GM18519 (cell line): Measurements from ENCODE around the gene STKLD1.
"Not testable (repeated sequence)": the region's sequence is repeated elsewhere in the genome, so short reads cannot be mapped to it uniquely, and the experiment has no call there.

Experiments used
- ATAC-seq: cut with Tn5 transposase; IDR thresholded peaks from one replicate; pipeline ENCODE4 v1.9.1; 2021; ENCODE audit warnings: mild to moderate bottlenecking, moderate library complexity; ENCODE audit not compliant: unreplicated experiment, low FRiP score

Gene STKLD1

DNA sequence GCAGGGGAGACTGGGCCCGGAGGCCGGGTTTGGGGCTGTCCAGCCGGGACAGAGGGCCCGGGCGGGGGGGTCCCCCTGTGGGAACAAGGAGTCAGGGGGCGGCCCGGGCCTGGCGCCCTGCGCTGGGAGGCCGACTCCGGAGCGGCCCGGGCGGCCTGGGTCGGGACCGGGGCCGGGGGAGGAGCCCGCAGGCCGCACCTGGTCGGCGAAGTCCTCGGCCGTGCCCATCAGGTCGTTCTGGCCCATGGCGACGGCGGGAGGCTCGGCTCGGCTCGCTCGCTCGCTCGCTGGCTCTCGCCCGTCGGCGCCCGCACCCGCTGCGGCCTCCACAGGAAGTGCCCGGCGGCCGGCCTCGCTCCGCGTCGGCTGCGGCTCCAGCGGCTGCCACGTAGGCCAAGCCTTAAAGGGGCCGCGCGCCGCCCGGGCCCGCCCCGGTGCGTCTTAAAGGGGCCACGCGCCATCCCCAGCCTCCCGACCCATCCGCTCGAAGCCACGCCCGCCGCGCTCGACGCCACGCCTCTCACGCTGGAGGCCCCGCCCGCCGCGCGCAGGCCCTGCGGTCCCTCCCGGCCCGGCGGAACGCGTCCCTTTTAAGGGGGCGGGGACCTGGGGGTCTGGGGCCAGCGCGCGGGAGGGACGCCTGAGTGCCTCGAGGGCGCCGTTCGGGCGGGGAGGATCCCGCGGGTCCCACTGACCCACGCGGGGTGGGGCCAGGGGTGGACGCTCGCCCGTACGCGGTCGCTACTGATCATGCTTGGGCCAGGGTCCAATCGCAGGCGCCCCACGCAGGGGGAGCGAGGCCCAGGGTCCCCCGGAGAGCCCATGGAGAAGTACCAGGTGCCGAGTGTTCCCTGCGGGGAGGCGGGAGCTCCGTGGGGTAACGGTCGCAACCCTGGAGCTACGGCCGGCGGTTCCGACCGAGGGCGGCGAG is at the start of gene STKLD1, which contains the start of gene SURF4:
Gene STKLD1 (plus strand): TSS at position 643 of the 931 bp plus-strand sequence. CDS start 108 bp downstream, at position 751.
Gene SURF4 (minus strand): TSS at position 337 of the 931 bp plus-strand sequence. CDS start 91 bp downstream, at position 246.
- ATAC-seq, result peak; percentile 74

DNA sequence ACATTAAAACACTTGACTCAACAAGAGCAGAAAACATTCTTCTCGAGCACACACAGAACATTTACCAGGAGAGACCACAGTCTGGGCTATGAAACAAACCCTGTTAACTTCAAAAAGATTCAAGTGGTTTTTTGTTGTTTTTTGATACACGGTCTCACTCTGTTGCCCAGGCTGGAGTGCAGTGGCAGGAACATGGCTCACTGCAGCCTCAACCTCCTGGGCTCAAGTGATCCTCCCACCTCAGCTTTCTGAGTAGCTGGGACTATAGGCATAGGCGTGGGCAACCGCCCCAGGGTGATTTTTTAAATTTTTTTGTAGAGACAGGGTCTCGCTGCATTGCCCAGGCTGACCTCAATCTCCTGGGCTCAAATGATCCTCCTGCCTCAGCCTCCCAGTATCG is 49.1 kb upstream of the STKLD1 start:
- not testable (repeated sequence) for ATAC-seq

DNA sequence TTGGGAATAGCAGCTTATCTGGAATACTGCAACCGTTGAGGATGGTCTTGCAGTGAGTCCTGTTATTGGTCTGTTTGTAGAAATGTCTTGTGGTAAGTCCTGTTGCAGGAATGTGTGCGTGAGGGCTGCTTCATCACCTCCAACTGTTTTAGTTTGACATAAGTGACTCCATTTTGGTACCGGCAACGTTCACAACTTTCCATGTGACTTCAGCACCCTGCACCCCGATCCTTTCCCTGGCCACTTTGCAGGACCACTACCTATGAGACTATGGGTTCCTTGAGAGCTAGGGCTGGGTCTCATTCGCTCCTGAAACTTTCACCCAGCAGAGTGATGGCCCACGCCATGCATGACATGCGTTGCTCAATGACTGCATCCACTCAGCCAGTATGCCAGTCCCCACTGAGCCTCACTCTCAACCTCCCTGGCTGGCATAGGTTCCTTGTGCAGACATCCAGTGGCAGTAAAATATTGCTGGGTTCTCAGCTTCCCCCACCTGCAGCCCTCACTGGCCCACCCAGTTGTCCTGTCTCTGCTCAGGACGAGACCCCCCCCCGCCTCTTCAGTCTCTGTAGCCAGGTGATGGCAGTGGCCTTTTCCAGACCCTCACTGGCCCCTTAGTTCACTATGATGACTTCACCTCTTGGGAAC is 48.2 kb upstream of the STKLD1 start:
- ATAC-seq, result no peak

DNA sequence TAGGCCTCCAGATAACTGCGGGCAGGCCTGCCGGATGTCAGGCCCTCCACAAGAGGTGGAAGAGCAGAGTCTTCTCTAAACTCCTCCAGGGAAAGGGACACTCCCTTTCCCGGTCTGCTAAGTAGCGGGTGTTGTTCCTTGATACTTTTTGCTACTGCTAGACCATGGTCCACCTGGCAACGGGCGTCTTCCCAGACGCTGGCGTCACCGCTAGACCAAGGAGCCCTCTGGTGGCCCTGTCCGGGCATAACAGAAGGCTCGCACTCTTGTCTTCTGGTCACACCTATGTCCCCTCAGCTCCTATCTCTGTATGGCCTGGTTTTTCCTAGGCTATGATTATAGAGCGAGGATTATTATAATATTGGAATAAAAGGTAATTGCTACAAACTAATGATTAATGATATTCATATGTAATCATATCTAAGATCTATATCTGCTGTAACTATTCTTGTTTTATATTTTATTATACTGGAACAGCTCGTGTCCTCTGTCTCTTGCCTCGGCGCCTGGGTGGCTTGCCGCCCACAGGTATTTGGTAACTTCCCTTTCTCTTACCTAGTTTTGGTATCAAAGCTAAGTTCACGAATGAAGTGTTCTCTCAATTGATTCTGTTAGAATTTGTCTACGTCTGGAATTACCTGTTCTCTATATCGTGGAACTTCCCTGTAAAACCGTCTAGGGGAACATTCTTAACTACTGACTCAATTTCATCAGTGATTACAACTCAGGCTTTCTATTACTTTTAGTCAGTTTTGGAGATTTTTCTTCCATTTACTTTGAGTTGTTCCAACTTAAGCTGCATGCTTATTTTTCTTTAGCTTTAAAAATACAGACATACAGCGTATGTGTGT is 46.6 kb upstream of the STKLD1 start:
- ATAC-seq, result not testable (repeated sequence)

DNA sequence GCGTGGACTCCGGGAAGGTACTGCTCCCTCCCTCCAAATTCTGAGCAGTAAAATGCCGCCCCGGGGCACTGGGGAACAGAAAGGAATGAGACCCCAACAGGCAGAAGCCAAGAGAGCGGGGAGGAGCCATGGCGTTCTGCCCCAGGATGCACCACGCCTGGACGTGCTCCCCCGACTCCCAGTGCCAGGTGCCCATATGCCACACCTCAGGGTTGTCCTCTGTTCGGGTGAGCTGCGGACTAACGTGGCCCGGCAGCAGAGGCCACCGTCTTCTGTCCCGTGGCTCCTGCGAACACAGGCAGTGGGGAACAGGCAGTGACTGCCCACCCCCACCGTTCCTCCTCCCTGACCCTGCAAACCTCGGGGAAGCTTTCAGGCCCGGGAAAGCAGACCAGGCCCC is 44.9 kb upstream of the STKLD1 start:
- ATAC-seq, result no peak

DNA sequence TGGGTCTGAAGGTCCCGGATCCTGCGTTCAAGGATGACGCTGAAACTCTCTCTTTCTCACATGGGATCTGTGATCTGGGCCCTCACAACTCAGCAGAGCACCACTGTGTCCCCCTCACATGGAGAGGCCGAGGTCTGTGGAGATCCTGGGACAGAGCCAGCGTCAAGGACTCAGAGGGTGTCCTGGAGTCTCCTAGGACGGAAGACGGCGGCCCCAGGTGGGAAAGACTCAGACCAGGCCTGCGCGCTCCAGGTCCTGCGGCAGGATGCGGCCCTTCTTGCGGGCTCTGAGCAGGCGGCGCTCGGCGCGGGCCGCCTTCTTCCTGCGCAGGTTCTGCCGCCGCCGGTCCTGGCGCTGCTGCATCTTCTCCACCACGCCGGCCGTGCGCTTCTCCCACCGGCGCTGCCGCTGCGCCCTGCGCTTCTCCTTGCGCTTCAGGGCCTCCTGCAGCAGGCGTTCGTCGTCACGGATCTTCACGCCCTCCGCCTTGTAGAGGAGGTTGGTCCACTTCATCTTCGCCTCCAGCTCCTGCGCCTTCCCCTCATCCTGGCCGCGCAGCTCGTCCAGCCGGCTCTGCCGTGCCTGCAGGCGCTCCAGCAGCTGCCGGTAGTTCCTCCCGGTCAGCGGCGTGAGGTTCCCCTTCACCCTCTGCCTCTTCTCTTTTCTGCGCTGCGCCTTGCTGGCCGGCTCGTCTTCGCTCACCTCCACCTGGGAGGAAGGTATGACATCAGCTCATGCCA is 44.4 kb upstream of the STKLD1 start:
- no peak for ATAC-seq

DNA sequence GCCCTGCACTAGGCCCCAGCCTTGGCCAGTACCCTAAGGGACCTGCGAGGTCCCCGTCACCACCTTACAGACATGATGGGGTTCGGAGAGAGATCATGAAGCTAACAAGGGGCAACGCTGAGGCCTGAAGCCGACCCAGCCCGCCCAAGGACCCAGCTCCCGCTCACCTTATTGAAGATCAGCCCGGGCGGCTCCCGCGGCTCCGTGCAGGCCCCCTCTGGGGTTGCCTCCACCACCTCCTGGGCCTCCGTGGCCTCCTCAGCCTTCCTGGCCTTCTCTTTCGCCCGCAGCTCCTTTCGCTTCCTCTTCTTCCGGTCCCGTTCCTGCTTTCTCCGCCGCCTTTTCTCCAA is 43.8 kb upstream of the STKLD1 start:
- ATAC-seq, result no peak

DNA sequence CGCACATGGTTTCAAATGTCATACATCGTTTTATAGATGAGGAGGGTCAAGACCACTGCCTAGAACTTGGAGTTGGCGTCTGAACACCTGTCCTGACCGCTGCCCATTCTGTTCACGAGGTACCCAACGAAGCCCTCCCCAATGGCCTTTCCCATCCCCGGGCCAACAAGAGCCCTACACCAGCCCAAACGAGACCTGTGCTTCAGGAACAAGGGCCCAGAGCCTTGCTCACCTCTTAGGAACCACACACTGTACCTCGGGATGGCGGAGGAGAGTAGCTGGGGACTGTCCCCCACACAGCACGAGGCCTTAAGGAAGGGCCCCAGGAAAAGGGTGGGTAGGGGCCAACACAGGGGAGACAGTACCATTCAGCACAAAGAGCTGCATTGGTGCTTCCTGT is 43.2 kb upstream of the STKLD1 start:
- no peak for ATAC-seq

DNA sequence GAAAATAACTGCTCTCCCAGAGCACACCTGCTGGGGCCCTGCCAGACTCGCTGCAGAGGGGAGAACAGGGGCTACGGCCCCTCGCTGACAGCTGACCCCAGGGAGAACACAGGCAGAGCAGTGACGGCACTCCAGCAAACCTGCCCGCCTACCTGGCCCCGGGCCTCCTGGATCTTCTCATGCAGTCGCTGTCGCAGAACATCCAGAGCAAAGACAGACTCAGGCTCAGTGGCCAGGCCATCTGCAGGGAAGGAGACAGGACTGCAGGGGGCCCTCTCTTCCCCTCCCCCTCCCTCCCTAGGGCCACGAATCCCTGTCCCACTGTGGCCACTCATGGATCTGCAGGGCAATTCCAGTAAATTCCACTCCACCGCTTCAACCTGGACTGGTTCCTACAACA is 42.6 kb upstream of the STKLD1 start:
- ATAC-seq, result no peak

DNA sequence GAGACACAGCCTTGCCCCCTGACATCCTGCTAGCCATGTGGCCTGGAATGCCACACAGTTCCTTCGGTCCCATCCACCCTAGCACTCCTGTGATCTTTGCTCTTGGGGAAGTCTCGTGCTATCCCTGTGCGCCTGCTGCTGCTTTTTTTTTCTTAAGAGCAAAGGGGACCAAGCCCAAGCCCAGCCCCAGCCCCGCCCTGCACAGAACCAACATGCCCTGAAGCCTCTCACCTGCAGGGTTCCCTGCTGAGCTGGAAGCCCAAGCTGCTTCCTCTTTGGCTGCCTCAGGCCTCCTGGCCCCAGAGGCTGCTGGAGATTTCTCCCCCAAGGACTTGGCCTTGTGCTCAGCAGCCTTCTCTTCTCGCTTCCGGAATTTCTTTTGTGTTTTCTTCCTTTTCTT is 42.0 kb upstream of the STKLD1 start:
- no peak for ATAC-seq

DNA sequence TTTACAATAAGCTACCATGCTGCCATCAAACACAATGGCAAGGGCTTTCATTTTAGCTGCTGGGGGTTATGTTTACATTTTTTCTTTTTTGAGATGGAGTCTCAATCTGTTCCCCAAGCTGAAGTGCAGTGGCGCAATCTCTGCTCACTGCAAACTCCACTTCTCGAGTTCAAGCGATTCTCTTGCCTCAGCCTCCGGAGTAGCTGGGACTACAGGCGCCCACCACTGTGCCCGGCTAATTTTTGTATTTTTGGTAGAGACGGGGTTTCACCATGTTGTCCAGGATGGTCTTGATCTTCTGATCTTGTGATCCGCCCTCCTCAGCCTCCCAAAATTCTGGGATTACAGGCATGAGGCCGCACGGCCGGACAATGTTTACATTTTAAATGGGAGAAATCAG is 41.3 kb upstream of the STKLD1 start:
- not testable (repeated sequence) for ATAC-seq

DNA sequence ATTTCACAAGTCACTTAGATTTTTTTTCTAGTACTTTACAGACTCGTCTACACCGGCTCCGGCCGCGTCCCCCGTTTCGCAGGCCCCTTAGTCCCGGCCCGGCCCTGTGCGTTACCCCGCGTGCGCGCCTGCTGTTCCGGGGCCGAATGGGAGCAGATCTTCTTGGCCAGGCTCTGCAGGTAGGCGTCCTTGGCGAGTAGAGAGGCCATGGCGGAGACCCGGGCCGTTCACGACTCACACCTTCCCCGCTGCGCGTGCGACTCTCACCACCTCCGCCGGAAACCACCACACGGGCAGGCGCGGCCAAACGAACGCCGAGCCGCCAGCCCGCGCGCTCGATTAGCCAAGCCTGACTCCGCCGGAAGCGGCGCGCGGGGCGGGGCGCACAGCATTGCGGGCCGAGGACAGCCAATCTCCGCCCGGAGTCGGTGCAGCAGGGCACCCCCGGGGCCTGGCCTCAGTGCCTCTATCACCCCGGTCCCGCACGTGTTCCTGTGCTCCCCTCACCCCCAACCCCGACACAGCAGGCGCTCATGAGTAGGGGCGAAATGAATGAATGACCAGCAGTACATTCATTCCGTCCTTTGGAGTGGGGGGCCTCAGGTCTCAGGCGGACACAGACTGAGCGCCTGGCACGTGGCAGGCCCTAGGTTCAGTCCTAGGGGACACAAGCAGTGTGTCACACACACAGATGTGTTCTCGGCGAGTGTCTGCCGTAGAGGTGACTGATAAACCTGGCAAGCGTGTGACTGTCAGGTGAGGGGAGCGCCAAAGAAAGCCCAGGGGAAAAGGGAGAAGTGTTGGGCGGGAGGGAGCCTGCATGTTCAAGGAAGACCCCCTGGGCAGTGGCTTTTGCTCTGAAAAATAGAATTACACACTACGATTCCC is 40.0 kb upstream of the STKLD1 start, which contains the start of gene SURF6:
Gene SURF6 (minus strand): TSS at position 265 of the 888 bp plus-strand sequence. CDS start 56 bp downstream, at position 209.
- ATAC-seq, result peak; percentile 70

DNA sequence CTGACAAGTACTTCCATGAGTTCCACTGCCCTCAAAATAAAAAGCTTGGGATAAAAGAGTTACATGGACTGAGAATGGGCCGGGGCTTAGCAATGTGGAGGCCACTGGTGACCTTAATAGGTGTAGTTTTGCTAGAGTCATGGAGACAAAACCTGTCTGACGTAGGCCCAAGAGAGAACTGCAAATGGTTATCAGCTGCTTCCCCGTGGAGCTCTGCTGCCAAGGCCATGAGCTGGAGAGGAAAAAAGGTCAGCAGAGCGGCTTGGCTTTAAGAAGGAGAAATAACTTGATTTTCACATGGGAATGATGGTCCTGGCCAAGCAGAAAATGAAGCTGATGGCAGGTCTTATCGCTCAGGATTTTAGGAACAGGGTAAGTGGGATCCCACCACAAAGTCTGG is 36.5 kb upstream of the STKLD1 start:
- no peak for ATAC-seq

DNA sequence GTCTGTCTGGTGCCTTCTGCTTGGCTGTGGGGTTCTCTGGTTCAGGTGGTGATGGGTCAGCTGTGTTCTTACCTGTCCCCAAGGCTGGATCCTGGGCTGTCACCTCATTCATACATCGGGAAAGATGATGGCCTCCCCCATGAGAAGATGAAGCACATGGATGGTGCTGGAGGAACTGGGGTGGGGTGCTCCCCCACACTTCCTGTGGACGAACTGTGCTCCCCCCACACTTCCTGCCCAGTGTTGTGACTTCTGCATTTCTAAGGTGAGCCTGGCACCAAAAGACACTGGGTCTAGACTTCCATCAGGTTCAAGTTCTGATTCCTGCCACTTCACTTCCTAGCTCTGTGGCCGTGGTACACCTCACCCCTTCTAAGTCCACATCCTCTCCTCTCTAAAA is 35.9 kb upstream of the STKLD1 start:
- ATAC-seq, result no peak

DNA sequence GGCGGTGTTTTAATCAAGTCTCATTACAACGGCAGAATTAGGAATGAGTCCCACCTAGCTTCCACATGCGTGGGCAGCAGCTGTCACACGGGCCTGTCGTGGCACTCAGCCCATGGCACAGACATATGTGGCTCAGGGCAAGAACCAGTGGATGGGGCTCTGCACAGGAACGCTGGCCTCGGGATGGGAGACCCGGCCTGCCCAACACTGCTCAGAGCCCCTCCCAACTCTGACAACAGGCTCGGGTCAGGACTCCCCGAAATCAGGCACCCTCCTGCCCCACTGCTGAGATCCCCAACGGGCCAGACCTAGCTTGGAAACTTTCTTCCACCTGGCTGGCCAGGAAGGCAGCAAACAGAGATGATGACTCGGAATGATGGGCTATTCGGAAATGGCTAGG is 35.2 kb upstream of the STKLD1 start:
- no peak for ATAC-seq

DNA sequence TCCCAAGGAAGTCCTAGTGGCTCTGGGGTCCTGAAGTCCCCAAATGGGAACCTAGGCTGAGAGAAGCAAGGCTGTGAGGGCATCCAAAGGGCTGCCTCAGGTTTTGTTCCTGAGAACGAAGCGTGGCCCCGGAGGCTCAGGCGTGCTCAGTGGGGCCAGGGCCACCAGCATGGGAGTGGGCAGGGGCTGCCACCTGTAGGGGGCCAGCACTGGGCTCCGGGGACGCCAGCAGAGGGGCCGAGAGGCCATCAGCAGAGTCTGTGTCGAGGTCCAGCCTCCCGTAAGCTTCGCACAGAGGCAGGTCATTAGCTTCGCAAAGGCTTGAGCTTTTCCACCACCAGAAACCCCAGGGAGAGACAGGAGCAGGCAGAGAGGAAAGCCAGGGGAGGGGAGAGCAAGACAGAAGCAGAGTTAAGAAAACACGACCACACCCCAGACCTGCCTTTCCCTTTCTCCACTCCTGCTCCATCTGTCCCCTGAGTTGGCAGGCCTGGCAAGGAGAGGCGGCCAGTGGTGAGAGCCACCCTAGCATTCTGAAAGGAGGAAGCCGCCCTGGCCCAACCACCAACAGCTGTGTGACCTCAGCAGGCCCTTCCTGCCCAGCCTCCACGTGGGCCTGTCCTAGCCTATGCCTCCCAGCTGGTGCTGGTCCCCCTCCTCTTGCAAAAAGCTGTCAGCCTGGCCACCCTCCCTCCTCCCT is 34.6 kb upstream of the STKLD1 start:
- no peak for ATAC-seq

DNA sequence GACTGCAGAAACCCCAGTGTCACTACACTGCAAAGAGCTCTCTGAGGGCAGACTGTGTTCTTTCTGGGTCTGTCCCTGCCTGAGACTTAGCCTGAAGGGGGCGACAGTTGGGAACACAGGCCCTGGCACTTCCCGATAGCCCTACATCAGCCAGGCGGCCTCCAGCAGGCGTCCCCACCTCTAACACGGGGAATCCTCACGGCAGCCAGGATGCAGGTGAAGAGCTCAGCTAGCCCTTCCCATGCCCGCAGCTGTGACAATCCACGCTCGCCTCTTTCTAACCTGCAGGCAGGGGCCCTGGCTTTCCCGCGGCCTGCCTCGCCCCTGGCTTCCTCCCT is 34.1 kb upstream of the STKLD1 start:
- no peak for ATAC-seq

DNA sequence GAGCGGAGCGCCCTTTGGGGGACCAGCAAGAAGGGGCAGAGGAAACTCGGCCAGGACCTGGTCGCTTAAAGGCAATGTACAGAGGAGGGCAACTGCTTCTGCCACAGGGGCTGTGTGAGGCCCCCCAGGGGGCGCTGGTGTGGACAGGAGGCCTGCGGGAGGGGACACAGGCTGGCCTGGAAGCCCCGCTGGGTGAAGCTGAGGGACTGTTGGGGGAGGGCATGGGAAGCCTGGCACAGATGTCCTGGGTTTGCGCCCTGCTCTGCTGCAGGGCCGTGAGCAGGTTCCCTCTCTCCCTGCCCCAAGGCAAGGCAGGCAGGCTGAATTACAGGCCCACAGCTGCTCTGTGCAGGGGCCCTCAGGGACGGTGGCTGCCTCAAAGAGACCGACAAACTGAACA is 33.6 kb upstream of the STKLD1 start:
- no peak for ATAC-seq

DNA sequence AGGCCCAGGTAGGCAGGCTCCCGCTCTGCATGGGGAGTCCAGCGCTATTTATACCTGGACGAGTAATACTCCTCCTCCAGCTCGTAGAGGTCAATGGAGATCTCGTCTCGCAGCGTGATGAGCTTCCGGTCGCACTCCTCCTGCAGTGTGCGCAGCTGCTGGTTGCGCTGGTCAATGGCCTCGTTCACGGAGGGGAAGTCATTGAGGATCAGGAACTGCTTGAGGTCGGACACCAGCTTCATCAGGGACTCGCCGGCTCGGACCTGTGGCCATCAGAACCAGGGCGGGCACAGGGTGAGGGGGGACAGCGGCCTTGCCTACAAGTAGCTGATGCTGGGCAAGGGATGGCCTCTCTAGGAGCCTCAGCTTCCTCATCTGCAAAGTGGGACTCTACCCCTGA is 32.1 kb upstream of the STKLD1 start:
- no peak for ATAC-seq
